Measurements from ENCODE around the gene TRIML2. TPM values are rescaled to one million over a fixed set of nuclear protein-coding genes. Genes with fewer than 3 reads are reported as not detected.

The TRIML2 gene
- total RNA-seq, 4 donors from 2014 or later: not detected

- H3K27ac ChIP-seq: no peak overlapping the region
Observed at GRCh38 chr4:188106454-188106853, 2.9 kb downstream of the TRIML2 start.

GRCh38 chr4:188092824-188093223, 16.6 kb downstream of the TRIML2 start:
- ATAC-seq (no peak), DNase-seq (no peak)
- intact Hi-C loops (cut with DNase I; ENCODE audit: low total_unique reads) (no loop called here), in situ Hi-C loops (cut with MboI; ENCODE audit: low sequenced_read_pairs in 4 of 4) (no loop called here)
- no peaks in the 10 kb centered on the region for H3K4me1 ChIP-seq
- no peak overlapping the region for H3K27ac ChIP-seq
- no peaks in the 10 kb centered on the region for H3K9me3 ChIP-seq
- no peaks in the 10 kb centered on the region for H3K27me3 ChIP-seq
- no peak overlapping the region for H3K4me3 ChIP-seq
- H3K36me3 ChIP-seq: no peaks in the 10 kb centered on the region
- TF ChIP-seq POLR2A (IDR thresholded peaks at IDR 0.05) (no peak), CTCF (IDR thresholded peaks at IDR 0.05 in 4 of 5, conservative IDR thresholded peaks at IDR 0.05 in 1 of 5) (no peak)

More at GRCh38 chr4:188106454-188106853, 2.9 kb downstream of the TRIML2 start:
- Histone ChIP-seq H3K4me1 (no peaks in the 10 kb centered on the region), H3K9me3 (no peaks in the 10 kb centered on the region), H3K27me3 (no peaks in the 10 kb centered on the region), H3K4me3 (no peak overlapping the region), H3K36me3 (no peaks in the 10 kb centered on the region)
- in situ Hi-C loops (cut with MboI; ENCODE audit: low sequenced_read_pairs in 4 of 4) (no loop called here), intact Hi-C loops (cut with DNase I; ENCODE audit: low total_unique reads) (no loop called here)
- TF ChIP-seq POLR2A (IDR thresholded peaks at IDR 0.05) (no peak), CTCF (IDR thresholded peaks at IDR 0.05 in 4 of 5, conservative IDR thresholded peaks at IDR 0.05 in 1 of 5) (no peak)
- DNase-seq (no peak), ATAC-seq (no peak)

GRCh38 chr4:188086858-188087257, 22.5 kb downstream of the TRIML2 start:
- Histone ChIP-seq H3K4me3 (no peak overlapping the region), H3K36me3 (no peaks in the 10 kb centered on the region), H3K27ac (no peak overlapping the region), H3K4me1 (no peaks in the 10 kb centered on the region), H3K27me3 (no peaks in the 10 kb centered on the region), H3K9me3 (no peaks in the 10 kb centered on the region)
- in situ Hi-C loops (cut with MboI; ENCODE audit: low sequenced_read_pairs in 4 of 4) (no loop called here), intact Hi-C loops (cut with DNase I; ENCODE audit: low total_unique reads) (no loop called here)
- no peak for TF ChIP-seq CTCF (IDR thresholded peaks at IDR 0.05 in 4 of 5, conservative IDR thresholded peaks at IDR 0.05 in 1 of 5)
- TF ChIP-seq POLR2A (IDR thresholded peaks at IDR 0.05): no peak
- ATAC-seq: no peak
- no peak for DNase-seq

GRCh38 chr4:188082796-188083195, 26.6 kb downstream of the TRIML2 start:
- H3K36me3 ChIP-seq: no peaks in the 10 kb centered on the region
- intact Hi-C loops (cut with DNase I; ENCODE audit: low total_unique reads) (no loop called here), in situ Hi-C loops (cut with MboI; ENCODE audit: low sequenced_read_pairs in 4 of 4) (no loop called here)
- no peaks in the 10 kb centered on the region for H3K9me3 ChIP-seq
- H3K27ac ChIP-seq: no peak overlapping the region
- TF ChIP-seq POLR2A (IDR thresholded peaks at IDR 0.05) (no peak), CTCF (IDR thresholded peaks at IDR 0.05 in 4 of 5, conservative IDR thresholded peaks at IDR 0.05 in 1 of 5) (no peak)
- H3K4me3 ChIP-seq: no peak overlapping the region
- H3K27me3 ChIP-seq: no peaks in the 10 kb centered on the region
- DNase-seq: no peak
- no peak for ATAC-seq
- no peaks in the 10 kb centered on the region for H3K4me1 ChIP-seq

- Histone ChIP-seq H3K27ac (no peak overlapping the region), H3K27me3 (no peaks in the 10 kb centered on the region), H3K9me3 (no peaks in the 10 kb centered on the region), H3K36me3 (no peaks in the 10 kb centered on the region), H3K4me1 (no peaks in the 10 kb centered on the region), H3K4me3 (no peak overlapping the region)
- ATAC-seq: no peak
- TF ChIP-seq CTCF (IDR thresholded peaks at IDR 0.05 in 4 of 5, conservative IDR thresholded peaks at IDR 0.05 in 1 of 5) (no peak), POLR2A (IDR thresholded peaks at IDR 0.05) (no peak)
- DNase-seq: no peak
- in situ Hi-C loops (cut with MboI; ENCODE audit: low sequenced_read_pairs in 4 of 4) (no loop called here), intact Hi-C loops (cut with DNase I; ENCODE audit: low total_unique reads) (no loop called here)
Observed at GRCh38 chr4:188078116-188078515, 31.3 kb downstream of the TRIML2 start.

Data from gastrocnemius medialis (tissue), 4 donors.